A673 (cell line): ENCODE results near the gene ARFGAP1. TPM values are rescaled to one million over a fixed set of nuclear protein-coding genes. Genes with fewer than 3 reads are reported as not detected.

Source experiments
- BruUV-seq: library from RNA; stranded (reverse); fragments of 400-500 nt; replicated peaks from 2 replicates; lab custom pipeline; 2021; lab: Mats Ljungman, UMichigan
- CTCF ChIA-PET: fragments of 300-600 bp; sonication (Branson Sonifier 250); formaldehyde crosslinking; loops from one replicate; lab custom pipeline; 2022; ENCODE audit warnings: antibody characterized with exemption; lab: Charles Lee
- POLR2A ChIA-PET: fragments of 300-600 bp; sonication (Branson Sonifier 250); formaldehyde crosslinking; loops from one replicate; lab custom pipeline; 2022; ENCODE audit warnings: antibody characterized with exemption; ENCODE audit not compliant: low non-redundant PET; lab: Charles Lee
- DNase-seq: peaks from one replicate; pipeline ENCODE4 v3.0.0-alpha.2; 2015; ENCODE audit warnings: low spot score
- H3K27ac ChIP-seq: fragments of 200-600 bp; sonication (generic); 2 replicates; pipeline ENCODE4 v1.5.1; 2016; ENCODE audit warnings: mixed run types, low read depth, mild to moderate bottlenecking, mixed read lengths, antibody characterized with exemption, low read length; ENCODE audit not compliant: poor library complexity, severe bottlenecking
- H3K27me3 ChIP-seq: fragments of 200-600 bp; sonication (generic); replicated peaks from 2 replicates; pipeline ENCODE4 v1.6.1; 2017; ENCODE audit warnings: mixed run types, low read depth, mild to moderate bottlenecking, mixed read lengths, antibody characterized with exemption, low read length; ENCODE audit not compliant: insufficient read depth, poor library complexity
- H3K36me3 ChIP-seq: fragments of 200-600 bp; sonication (generic); 2 replicates; pipeline ENCODE4 v1.6.1; 2016; ENCODE audit warnings: mixed run types, mild to moderate bottlenecking, mixed read lengths, antibody characterized with exemption, low read length; ENCODE audit not compliant: insufficient read depth, poor library complexity, severe bottlenecking
- H3K4me1 ChIP-seq: fragments of 200-600 bp; sonication (generic); 2 replicates; pipeline ENCODE4 v1.6.1; 2017; ENCODE audit warnings: mixed run types, mild to moderate bottlenecking, mixed read lengths, antibody characterized with exemption, low read length; ENCODE audit not compliant: insufficient read depth, poor library complexity, severe bottlenecking
- H3K4me3 ChIP-seq: fragments of 200-600 bp; sonication (generic); 2 replicates; pipeline ENCODE4 v1.5.1; 2016; ENCODE audit warnings: low read depth, mixed run types, mild to moderate bottlenecking, mixed read lengths, low read length; ENCODE audit not compliant: poor library complexity, severe bottlenecking
- H3K9me3 ChIP-seq: fragments of 200-600 bp; sonication (generic); 2 replicates; pipeline ENCODE4 v1.6.1; 2016; ENCODE audit warnings: mixed run types, low read depth, mild to moderate bottlenecking, mixed read lengths, antibody characterized with exemption, low read length; ENCODE audit not compliant: poor library complexity, severe bottlenecking
- EZH2 ChIP-seq: fragments of 200-600 bp; sonication (generic); IDR thresholded peaks from 2 replicates; pipeline ENCODE4 v1.6.1; 2017; ENCODE audit warnings: borderline replicate concordance, low read depth, mild to moderate bottlenecking, mixed read lengths, antibody characterized with exemption, low read length; ENCODE audit not compliant: poor library complexity, severe bottlenecking
- intact Hi-C: fragments of 100-400 bp; cut with micrococcal nuclease; formaldehyde crosslinking; loops from one replicate; pipeline ENCODE4 v1.10.0; 2022; ENCODE audit not compliant: unreplicated experiment
- total RNA-seq: library from RNA; stranded (reverse); gene quantifications from 2 replicates; pipeline ENCODE4 v1.2.3, GENCODE V29; 2021
- TF ChIP-seq, protein P1 (sequence below): fragments of 300-800, 200-600 bp; sonication (generic); conservative IDR thresholded peaks from 2 replicates; pipeline ENCODE4 v1.5.1; 2017; ENCODE audit warnings: low read depth, mild to moderate bottlenecking, antibody characterized with exemption, low read length, moderate library complexity, mixed read lengths

ARFGAP1 gene
- total RNA-seq, 1 experiment from 2014 or later: 90.4 TPM

DNA sequence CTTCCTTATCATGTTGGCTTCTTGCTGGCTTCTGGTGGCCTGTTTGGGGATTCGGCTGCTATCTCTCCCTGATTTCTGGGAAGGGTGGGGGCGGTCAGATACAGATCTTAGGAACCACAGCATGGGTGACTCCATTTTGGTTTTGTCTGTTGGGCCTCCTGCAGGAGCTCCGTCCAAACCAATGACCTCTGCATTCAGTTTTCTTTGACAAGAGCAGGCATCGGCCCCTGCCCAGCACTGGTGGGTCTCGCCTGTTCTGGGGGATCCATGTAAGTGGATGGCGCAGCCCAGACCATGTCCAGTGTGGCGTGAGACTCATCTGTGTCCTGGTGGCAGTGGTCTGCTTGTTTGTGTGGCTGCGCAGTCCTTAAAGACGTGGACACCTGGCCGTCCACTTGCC lies 8.6 kb upstream of the ARFGAP1 start:
- ChIA-PET CTCF (no interaction called here), POLR2A (no interaction called here)

DNA sequence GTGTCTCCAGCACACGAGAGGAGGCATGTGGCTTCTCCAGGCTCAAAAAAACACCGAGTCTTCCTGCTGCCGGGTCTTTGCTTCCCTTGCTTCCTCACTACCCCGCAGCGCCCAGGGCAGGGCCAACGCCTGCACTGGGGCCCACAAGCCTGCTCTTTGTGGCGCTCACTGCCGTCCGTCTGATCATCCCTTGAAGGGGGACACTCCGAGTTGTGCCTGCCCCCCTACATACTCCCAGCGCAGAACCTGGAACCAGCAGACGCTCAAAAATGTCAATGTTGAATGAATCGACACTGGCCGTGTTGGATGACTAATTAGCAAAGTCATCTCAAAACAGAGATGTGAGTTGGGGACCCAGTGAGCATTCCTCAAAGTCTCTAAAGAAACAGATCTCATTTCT lies 8.1 kb upstream of the ARFGAP1 start:
- no peaks in the 10 kb centered on the region for H3K9me3 ChIP-seq
- DNase-seq: no peak
- no peaks in the 10 kb centered on the region for H3K4me1 ChIP-seq
- ChIA-PET POLR2A (no interaction called here), CTCF (no interaction called here)
- no peak overlapping the region for H3K27ac ChIP-seq
- intact Hi-C loops: no loop called here
- H3K4me3 ChIP-seq: no peak overlapping the region
- no TSS peak for BruUV-seq
- no peak for TF ChIP-seq EZH2
- TF ChIP-seq, protein P1, sequence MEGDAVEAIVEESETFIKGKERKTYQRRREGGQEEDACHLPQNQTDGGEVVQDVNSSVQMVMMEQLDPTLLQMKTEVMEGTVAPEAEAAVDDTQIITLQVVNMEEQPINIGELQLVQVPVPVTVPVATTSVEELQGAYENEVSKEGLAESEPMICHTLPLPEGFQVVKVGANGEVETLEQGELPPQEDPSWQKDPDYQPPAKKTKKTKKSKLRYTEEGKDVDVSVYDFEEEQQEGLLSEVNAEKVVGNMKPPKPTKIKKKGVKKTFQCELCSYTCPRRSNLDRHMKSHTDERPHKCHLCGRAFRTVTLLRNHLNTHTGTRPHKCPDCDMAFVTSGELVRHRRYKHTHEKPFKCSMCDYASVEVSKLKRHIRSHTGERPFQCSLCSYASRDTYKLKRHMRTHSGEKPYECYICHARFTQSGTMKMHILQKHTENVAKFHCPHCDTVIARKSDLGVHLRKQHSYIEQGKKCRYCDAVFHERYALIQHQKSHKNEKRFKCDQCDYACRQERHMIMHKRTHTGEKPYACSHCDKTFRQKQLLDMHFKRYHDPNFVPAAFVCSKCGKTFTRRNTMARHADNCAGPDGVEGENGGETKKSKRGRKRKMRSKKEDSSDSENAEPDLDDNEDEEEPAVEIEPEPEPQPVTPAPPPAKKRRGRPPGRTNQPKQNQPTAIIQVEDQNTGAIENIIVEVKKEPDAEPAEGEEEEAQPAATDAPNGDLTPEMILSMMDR: no peak
- no peaks in the 10 kb centered on the region for H3K36me3 ChIP-seq
- peaks cover 60% of the 10 kb centered on the region for H3K27me3 ChIP-seq

More for the DNA sequence above, 8.6 kb upstream of the ARFGAP1 start:
- Histone ChIP-seq H3K4me3 (no peak overlapping the region), H3K27ac (no peak overlapping the region), H3K36me3 (no peaks in the 10 kb centered on the region), H3K9me3 (no peaks in the 10 kb centered on the region), H3K4me1 (no peaks in the 10 kb centered on the region), H3K27me3 (peaks cover 60% of the 10 kb centered on the region)
- TF ChIP-seq EZH2: no peak
- TF ChIP-seq, protein P1: no peak
- BruUV-seq: no TSS peak
- DNase-seq: no peak
- intact Hi-C loops: no loop called here

- Histone ChIP-seq H3K4me3 (no peak overlapping the region), H3K36me3 (no peaks in the 10 kb centered on the region), H3K27ac (no peak overlapping the region), H3K4me1 (no peaks in the 10 kb centered on the region), H3K9me3 (no peaks in the 10 kb centered on the region), H3K27me3 (peaks cover 60% of the 10 kb centered on the region)
- TF ChIP-seq, protein P1: no peak
- TF ChIP-seq EZH2: no peak
- intact Hi-C loops: no loop called here
- no peak for DNase-seq
- ChIA-PET CTCF (no interaction called here), POLR2A (no interaction called here)
- no TSS peak for BruUV-seq
Observed at GRCh38 chr20:63265891-63266515, 6.6 kb upstream of the ARFGAP1 start.
